Hematopoietic multipotent progenitor cell treated with erythropoietin and hydrocortisone succinate and interleukin-3 and kit ligand, for 15 days (in vitro differentiated cells): Measurements from ENCODE around the gene BPIFB6.

ENCODE experiments used
- DNase-seq: peaks from one replicate; pipeline ENCODE4 v3.0.0-alpha.2; 2015; ENCODE audit warnings: low spot score

Gene BPIFB6

DNA sequence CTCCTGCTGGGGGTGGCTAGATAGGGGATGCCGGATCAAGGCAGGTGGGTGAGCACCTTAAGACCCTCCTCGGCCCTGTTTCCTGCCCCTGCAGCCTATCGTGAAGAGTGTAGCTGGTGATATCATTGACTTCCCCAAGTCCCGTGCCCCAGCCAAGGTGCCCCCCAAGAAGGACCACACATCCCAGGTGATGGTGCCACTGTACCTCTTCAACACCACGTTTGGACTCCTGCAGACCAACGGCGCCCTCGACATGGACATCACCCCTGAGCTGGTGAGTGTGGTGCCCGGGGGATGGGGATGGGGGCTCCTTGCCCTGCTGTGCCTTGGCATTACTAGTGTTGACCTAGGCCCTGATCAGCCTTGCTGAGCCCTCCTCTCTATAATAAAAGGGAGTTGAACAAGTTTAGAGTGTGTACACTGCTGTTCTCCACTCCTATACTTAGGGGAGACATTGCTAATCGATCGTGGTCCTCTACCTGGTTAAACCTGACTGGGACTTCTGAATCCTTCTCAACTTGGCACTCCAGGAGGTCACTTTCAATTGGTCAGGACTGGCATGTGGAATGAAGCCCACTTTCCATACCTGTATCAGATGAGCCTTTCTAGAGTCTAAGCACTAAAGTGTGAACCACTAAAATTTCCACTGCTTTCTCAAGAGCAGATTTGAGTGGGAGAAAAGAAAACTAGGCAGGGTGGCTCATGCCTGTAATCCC is 33.3 kb downstream of the BPIFB6 start:
- no peak for DNase-seq

DNA sequence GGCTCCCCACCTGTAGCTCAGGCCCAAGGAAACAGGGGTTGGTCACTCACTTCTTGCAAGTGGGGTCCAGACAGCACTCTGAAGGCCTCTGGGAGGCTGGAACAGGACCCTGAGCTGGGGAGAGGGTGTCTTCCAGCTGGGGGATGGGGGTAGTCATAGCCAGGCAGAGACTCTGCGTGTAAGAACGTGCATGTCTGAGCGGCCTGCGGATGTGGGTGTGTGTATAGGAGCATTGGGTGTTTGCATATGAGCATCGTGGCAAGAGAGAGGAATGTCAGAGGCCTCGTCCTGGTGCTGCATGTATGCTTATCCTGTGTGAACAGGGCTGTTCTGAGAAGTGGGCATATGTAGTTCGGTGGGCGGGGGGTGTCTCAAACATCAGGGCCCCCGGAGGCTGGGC is 34.3 kb downstream of the BPIFB6 start:
- no peak for DNase-seq

DNA sequence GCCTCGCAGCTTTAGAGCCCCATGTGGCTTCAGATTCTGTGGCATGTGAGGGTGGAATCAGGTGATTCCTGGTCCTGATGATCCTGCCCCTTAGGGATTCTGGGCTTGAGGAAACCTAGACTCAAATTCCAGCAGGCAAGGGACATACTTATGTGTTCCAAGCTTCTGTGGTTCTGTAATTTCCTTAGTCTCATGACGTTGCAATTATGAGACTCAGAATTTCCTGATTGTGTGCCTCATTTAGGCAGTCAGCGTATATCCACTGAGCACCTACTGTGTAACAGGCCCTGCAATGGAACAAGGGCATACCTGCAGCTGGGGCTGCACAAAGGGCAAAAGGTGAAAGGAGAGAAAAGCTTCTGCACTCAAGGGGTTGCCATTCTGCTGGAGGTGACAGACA is 36.4 kb downstream of the BPIFB6 start:
- no peak for DNase-seq

DNA sequence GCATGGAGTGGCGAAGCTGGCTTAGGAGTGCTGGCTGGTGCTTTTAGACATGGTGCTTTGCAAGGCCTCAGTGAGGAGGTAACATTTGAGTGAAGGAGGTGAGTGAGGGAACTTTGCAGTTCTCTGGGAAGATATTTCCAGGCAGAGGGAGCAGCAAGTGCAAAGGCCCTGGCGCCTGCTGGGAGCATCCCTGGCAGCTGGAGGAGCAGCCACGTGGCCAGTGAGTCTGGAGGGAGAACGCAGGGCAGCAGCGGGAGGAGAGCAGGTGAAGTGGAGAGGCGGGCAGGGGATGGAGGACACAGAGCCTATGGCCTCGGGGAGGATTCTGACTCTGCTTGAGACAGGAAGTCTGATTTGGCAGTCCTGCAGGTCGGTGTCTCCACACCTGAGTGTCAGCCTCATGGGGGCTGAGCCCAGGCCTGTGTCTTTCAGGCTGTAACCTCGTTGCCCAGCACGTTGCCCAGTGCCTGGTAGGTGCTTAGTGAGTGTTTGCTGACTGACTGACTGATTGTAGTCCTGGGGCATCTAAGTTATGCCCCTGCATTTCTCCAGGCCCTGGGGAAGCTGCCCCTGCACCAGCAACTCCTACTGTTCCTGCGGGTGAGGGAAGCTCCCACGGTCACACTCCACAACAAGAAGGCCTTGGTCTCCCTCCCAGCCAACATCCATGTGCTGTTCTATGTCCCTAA is 36.9 kb downstream of the BPIFB6 start:
- no peak for DNase-seq

DNA sequence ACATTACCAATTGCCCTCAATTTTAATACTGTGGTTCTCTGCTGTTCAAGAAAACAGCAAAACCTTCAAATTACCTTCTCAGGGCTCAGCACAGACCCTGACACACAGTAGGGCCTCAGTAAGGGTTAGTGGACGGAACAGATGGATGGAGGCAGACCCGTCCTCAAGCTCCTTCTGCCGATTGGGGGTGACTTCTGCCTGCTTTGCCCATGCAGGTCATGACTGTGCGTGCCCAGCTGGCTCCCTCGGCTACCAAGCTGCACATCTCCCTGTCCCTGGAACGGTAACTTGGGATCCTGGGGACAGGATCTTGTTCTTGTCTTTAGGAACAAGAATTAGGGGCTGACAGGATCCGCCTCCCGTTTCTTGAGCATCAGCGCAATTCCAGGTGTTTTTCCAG is 38.2 kb downstream of the BPIFB6 start:
- DNase-seq, result no peak

DNA sequence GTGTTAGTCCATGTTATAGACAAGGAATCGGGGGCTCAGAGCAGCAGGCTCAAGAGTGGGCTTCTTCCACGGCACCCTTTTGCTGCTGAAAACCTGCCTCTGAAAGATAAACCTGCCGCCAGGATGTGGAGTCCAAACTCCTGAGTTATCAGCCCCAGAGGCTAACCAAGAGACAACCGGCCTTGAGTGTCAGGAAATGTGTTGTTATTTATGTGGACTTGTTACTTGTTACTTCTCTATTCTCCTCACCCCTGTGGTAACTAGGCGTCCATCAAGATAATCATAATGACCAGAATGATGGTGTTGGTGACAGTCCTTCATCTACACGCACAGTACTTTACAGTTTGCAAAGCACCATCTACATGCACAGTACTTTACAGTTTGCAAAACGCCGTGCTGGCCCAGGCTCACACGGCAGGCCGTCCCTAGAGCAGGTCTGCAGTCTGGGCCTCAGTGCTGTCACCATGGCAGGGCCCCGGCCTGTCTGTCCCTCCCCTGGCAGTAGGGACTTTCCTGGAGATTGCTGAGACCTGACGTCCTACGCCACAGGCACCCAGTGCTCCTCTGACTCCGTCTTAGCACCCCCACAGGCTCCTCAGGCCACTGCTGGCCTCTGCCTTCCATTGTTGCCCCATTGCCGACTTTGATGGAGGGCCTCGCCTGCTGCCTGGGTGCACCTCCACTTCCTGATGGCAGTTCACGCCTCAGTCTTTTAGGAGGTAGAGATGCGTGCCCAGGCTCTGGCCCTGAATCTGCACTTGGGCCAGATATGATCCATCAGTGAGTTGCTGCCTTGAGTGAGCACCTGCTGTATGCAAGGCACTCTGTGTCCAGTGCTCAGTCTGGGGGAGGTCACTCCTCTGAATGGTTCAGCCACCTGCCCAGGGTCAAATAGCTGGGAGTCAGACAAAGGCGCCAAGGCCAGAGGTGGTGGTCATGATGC is 38.9 kb downstream of the BPIFB6 start:
- no peak for DNase-seq

DNA sequence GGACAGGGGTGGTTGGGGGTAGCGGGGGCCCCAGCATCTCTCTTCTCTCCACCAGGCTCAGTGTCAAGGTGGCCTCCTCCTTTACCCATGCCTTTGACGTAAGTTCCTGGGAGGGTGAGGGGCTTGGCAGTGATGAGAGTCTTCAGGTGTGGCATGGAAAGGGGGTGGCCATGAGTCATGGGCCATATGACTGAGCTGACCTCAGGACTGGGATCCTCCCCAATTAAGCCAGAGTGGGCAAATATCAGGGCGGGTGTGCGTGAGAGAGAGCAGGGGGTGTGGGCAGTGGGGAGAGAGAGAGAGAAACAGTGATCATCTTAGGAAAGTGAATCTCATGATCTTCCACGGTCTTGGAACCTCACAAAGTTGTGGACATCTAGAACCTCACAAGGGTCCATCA is 39.8 kb downstream of the BPIFB6 start:
- DNase-seq, result no peak

DNA sequence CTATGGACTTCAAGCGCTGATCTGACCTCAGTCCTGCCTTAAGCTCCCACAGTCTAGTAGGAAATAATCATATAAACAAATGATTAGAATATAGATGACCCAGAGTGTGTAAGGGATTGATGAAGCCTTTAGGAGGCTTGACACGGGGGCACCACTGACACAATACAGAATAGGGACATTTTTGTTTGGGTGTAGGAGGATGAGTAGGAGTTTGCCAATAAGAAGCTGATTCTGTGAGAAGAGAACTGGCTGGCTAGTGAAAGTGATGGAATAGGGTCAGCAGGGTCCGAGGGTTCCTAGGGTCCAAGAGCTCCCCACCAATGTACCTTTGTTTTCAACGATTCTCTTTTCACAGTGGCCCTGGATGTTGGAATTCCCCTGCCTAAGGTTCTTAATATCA is 40.9 kb downstream of the BPIFB6 start:
- no peak for DNase-seq

DNA sequence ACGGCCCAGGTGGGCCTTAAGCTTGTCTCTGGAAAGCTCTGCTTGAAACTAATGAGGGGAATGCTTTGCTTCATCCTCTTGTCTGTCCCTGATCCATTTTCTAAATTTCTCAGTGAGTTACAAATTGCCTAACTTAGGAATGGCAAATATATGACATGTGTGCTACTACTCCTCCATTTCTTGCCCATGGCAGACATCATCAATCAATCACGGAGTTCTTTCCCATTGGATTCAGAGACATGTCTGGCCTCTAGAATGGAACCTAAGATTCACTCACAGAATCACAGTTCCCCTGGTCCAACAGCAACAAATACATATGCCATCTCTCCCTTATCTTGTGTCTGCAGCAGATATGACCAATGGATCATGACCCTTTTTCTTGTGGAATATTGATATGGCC is 41.4 kb downstream of the BPIFB6 start:
- DNase-seq, result no peak

DNA sequence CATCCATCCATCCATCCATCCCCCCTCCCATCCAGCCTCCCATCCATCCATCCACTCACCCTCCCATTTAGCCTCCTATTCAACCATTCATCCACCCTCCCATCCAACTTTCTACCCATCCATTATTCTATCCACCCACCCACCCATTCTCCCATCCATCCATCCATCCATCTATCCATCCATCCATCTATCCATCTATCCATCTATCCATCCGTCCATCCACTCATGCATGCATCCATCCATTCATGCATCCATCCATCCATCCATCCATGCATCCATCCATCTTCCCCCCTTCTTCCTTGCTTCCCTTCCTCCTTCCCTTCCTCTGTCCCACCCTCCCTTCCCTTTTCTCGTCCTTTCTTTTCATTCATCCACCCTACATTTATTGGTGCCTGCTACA is 43.2 kb downstream of the BPIFB6 start:
- DNase-seq, result no peak

DNA sequence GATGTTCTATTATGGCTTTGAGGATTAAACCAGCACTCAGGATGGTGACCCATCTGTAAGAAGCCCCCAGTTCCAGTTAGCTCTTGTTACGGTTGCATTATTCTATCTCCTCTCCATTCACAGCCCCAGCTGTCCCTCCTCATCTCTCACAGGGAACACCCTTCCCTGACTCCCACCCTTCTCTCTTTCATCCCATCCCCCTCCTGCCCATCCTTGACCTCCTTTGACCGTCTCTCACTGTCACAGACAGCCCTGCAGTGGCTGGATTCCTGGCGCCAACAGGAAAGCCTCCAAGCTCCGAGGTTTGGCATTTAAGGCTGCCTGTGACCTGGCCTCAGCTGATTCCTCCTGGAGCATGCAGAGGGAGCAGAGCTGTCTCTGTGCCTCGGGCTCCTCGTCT is 43.8 kb downstream of the BPIFB6 start:
- no peak for DNase-seq

DNA sequence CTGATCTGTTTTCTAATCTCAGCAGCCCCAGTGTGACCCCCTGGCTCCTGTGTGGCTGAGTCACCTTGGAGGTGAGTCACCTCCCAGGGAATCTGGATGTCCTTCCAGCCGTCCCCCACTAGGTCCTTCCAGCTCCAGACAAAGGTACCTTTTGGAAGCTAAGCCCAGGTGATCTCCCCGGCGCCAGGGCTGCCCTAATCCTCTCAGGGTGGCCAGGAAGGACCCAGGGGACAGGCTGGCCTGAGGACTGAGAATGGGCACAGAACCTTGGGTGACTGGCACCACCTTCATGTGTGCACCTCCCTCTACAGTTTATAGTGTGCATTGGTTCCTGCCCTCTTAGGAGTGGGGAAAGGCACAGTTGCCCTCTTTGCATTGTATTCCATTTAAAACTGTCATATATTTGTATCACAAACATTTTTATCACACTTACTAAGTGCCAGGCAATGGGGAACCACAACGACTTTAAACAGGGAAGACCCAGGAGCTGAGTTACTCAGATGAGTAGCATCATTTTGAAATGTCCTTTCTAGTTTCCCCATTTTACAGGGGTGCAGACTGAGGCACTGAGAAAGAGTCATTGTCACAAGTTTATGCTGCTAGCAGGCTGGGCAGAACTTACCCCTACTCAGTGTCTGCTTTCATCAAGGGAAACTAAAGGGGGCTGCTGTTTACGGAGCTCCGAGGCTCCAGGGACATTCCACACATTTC is 45.4 kb downstream of the BPIFB6 start:
- DNase-seq, result no peak

DNA sequence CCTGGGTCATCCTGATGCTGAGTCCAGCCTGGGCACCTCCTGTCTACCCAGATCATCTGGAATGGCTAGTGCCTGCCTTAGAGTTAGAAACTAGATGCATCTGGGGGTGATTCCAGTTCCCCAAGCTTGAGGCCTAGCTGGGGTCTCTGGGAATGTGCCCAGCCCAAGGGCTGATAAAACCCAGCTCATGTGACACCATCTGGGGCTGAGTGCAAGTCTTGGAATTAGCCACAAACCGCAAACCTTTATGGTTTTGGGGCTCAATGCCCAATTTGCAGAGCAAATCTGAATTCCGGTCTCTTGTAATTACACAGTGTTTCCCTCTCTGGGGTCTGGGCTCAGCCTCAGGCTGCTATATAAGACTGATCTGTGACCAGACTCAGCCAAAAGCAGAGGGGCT is 47.8 kb downstream of the BPIFB6 start, which contains the start of gene BPIFB4:
TSS of gene BPIFB4 (plus strand) at position 385 of the 400 bp plus-strand sequence. CDS start 1,884 bp downstream, outside the sequence.
- no peak for DNase-seq

DNA sequence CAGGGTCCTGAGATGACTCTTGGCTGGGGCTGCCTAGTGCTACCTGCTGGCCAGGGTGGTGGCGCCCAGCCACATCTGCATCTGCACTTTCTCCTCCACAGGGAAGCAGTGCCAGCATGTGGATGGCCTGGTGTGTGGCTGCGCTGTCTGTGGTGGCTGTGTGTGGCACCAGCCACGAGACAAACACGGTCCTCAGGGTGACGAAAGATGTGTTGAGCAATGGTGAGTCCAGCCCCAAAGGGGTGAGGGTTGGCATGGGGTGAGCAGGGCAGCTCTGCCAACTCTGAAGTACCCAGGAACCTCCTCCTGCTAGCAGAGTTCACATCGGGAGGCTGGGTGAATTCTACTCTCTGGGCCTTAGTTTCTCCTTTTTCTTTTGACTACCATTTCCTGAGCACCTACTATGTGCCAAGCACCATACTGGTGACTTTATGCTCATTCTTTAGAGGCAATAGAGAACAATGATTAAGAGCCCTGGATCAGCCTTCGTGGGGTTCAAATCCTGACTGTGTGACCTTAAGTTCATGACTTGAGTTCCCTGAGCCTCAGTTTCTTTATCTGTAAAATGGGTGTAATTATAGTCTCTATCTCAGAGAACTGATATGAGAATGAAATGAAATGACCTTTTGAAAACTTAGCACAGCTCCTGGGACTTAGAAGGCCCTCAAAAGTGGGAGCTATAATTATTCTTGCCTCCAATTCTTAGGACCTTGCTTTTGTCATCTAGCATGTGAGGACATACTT is 50.1 kb downstream of the BPIFB6 start:
- DNase-seq, result no peak

DNA sequence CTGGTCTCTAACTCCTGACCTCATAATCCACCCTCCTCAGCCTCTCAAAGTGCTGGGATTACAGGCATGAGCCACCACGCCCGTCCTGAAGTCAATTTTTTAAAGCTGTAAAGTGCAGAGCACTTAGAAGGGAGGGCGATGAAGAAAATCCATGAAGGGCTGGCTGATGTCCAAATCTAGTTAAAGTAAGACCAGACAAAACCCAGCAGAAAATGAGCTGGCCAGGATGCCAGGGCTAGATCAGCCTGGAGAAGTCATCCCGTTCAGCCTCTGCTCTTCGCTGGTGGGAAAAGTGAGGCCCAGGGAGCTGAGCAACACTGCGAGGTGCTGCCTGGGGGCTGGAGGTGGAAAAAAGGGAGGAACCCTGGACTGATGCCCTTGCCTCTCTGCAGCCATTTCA is 51.1 kb downstream of the BPIFB6 start:
- no peak for DNase-seq

DNA sequence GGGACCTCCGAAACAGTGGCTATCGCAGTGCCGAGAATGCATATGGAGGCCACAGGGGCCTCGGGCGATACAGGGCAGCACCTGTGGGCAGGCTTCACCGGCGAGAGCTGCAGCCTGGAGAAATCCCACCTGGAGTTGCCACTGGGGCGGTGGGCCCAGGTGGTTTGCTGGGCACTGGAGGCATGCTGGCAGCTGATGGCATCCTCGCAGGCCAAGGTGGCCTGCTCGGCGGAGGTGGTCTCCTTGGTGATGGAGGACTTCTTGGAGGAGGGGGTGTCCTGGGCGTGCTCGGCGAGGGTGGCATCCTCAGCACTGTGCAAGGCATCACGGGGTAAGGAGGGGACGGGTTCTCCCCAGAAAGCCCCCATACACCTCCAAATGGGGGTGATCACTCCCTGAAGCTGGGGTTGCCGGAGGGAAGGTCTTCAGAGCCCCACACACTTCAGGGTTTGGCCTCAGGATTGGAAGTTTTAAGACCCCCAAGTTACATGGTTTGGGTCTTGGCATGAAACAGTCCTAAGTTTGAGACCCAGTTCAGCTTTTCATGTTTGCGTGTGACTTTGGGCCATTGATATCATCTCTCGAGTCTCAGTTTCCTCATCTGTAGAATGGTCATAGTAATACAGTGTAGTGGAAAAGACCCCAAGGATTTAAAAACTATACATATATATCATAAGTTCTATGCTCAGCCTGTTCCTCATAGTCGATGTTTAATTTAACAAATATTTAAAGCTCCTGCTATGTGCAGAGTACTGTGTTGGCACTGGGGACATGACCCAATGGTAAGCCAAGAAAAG is 52.3 kb downstream of the BPIFB6 start:
- no peak for DNase-seq

DNA sequence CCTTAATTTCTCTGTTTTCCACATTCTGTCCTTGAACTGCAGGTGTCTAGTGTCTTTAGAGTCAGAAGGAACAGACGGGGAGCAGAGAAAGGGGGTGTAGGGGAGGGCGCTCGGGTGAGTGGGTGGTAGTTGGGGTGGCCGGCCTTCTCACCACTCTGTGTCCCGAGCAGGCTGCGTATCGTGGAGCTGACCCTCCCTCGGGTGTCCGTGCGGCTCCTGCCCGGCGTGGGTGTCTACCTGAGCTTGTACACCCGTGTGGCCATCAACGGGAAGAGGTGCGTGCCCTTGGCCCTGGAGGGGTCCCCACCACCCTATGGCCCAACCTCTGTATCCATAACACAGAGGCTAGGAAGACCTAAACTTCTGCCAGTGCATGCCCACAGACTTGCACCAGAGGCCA is 53.3 kb downstream of the BPIFB6 start:
- DNase-seq, result no peak

DNA sequence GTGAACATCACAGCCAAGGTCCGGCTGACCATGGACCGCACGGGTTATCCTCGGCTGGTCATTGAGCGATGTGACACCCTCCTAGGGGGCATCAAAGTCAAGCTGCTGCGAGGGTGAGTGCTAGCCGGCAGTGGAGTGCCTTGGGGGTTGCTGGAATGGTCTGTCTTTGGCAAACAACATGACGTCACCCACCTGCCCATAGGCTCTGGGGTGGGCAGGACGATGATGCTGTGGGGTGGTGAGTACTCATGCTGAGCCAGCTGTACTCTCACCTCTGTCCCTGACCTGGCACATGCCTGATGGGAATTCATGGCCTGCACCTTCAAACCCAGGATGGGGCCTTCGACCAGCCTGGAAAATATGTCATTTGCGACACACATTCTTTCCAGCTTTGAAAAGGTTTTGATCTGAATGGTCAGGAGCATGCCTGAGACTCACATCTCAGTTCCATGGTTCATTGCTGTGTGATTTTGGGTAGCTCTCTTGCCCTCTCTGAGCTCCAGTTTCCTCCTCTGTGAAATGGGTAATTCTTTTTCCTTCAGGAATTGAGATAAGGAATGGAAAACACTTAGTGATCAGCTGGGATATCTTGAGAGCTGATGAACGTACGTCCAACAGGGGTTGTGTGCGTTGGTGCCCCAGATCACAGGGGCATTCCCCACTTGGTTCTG is 54.7 kb downstream of the BPIFB6 start:
- DNase-seq, result no peak

DNA sequence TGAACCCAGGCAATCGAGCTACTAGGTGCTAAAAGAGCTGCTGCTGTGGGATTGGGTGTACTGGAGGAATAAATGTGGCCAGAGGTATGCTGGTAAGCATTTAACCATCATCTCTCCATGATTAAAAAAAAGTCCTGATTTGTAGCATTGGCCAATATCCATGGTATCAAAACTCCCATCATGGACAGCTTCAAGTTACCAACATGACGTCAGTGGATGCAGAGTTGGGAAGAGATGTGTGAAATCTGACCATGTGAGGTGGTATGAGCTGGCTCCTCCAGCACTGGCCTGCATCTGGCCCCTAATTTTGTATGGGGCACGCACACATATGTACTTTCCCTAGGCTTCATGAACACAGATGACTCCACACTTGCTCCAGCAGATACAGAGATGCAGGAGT is 59.7 kb downstream of the BPIFB6 start:
- DNase-seq, result no peak

DNA sequence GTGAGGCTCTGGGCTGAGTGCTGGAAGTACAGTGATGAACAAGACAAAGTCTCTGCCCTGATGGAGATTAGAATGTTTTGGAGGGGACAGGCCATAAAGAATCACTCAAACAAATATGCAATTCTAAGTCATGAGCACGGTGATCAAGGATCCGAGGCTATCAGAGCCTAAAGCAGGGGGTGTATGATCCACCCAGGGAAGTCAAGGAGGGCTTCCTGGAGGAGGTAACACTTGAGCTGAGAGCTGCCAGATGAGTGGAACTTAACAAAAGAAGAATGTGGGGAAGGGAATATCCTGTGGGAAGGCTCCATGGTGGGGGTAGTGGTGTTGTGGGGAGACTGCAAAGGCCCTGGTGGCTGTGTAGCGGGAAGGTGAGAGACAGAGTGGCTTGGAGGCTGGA is 60.2 kb downstream of the BPIFB6 start:
- no peak for DNase-seq
